DMS53 treated with DMSO at 0.1 percent for 48 hours (cell line): ENCODE results near the gene CSNK2B.
A peak's percentile ranks its signal among the peaks of the same experiment; 100 is the strongest.

Experiments used
- DNase-seq: peaks from one replicate; lab custom pipeline; 2025; ENCODE audit not compliant: unreplicated experiment; lab: John Stamatoyannopoulos, UW

The CSNK2B gene

GRCh38 chr6:31710523-31711219 lies 44.8 kb downstream of the CSNK2B start:
- DNase-seq = no peak

- no peak for DNase-seq
Observed at GRCh38 chr6:31711233-31711632, 45.4 kb downstream of the CSNK2B start.

GRCh38 chr6:31712296-31712695 lies 46.4 kb downstream of the CSNK2B start:
- DNase-seq = no peak

- no peak for DNase-seq
Observed at GRCh38 chr6:31713465-31713864, 47.6 kb downstream of the CSNK2B start.

GRCh38 chr6:31713991-31714684 lies 48.3 kb downstream of the CSNK2B start:
- DNase-seq = no peak

GRCh38 chr6:31715022-31715958 lies 49.4 kb downstream of the CSNK2B start, which contains the start of gene LY6G6D:
LY6G6D (plus strand) TSS chr6:31715348; CDS start chr6:31715356, 8 bp downstream.
- DNase-seq = no peak

GRCh38 chr6:31717499-31718222 lies 51.8 kb downstream of the CSNK2B start:
- DNase-seq = peak; percentile 5

GRCh38 chr6:31718265-31718664 lies 52.4 kb downstream of the CSNK2B start:
- DNase-seq = peak; percentile 85

- no peak for DNase-seq
Observed at GRCh38 chr6:31719001-31719400, 53.1 kb downstream of the CSNK2B start.
